Stomach (tissue), 4 donors: ENCODE results near the gene PLRG1.

Source experiments
- CTCF ChIP-seq, 7 experiments: fragments of 450-650 bp in 4 of 7; fragments of 200-600 bp in 3 of 7; sonication (generic) in 3 of 7; IDR thresholded peaks; one replicate each; pipeline ENCODE4 v1.5.1; 2016 to 2019; ENCODE audit warnings: antibody characterized with exemption in 7 of 7, control low read depth in 2 of 7, mild to moderate bottlenecking in 1 of 7
- EP300 ChIP-seq: sonication (generic); formaldehyde crosslinking; IDR thresholded peaks from one replicate; pipeline ENCODE4 v1.6.1; 2017; ENCODE audit warnings: antibody characterized with exemption
- POLR2A ChIP-seq, 4 donors: fragments of 450-650 bp; IDR thresholded peaks; one replicate each; pipeline ENCODE4 v1.6.1; 2016; ENCODE audit warnings: antibody characterized with exemption in 4 of 4, control low read depth in 2 of 4, mild to moderate bottlenecking in 1 of 4, moderate library complexity in 1 of 4
- POLR2AphosphoS5 ChIP-seq, 3 donors: sonication (generic); formaldehyde crosslinking; IDR thresholded peaks; one replicate each; pipeline ENCODE4 v1.6.1; 2016; ENCODE audit warnings: antibody characterized with exemption in 3 of 3

- no peak for TF ChIP-seq CTCF (IDR thresholded peaks at IDR 0.05)
- no peak for TF ChIP-seq POLR2A (IDR thresholded peaks at IDR 0.05)
- TF ChIP-seq POLR2AphosphoS5 (IDR thresholded peaks at IDR 0.05) = no peak
- TF ChIP-seq EP300 = no peak
Observed at GRCh38 chr4:154593868-154594267, 43.7 kb upstream of the PLRG1 start.
